ENCODE results near the gene INPP4A. TPM values are rescaled to one million over a fixed set of nuclear protein-coding genes. Genes with fewer than 3 reads are reported as not detected.

Gene INPP4A
- total RNA-seq, 4 donors from 2014 or later: 30.2 to 45.1 (median 37.8) TPM

DNA sequence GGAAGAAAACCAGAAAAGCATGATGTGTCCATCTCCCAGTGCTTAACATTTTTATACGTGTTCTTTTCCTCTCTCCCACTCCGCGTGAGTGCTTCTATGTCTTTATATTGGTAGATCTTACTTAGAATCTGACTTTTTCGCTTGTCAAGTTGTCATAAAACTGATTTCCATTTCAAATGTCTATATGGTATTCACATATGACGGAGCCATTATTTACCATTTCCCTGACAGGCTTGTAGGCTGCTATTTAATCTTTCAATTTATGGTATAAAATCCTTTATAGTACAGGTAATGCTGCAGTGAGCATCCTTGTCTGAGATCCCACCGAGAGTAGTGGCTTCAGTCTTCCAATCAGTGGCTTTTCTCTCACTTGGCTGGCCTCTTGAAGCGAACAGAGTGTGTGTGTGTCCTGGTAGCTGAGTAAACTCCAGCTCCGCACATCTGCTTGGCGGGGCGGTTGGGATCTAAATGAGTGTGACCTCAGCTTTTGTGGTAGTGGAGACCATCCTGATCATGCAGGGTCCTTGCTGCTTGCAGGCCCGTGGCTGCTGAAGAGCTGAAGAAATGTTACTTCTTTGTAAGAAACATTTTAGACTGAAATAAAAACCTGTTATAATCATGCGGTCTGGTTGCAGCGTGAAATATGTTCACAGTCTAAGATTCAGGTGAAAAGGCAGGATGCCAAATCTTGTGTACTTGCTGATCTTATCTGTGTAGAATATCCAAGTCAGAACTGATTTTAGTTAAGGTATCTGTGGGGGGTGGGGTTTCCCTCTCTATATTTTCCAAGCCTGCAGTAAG lies 40.2 kb downstream of the INPP4A start:
- no peak for ATAC-seq
- WGBS, 2 donors (ENCODE audit: low coverage in 1 of 2): 89 to 91% methylated on average over 6 to 11 of the region's 13 CpGs

DNA sequence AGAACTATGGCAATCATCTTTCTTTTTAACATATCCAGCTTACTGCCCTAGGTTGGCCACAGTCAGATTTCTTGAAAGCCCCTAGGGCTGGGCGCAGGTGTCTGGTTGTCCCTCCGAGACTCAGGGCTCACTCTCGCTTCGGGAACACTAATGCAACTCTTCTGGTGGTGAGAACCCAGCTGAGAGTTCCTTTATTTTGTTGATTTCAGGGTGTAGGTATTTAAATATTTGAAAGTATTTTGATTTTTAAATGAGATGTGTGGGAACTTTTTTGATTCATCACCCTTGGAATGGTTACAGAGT lies 40.7 kb downstream of the INPP4A start:
- Histone ChIP-seq H3K4me1 (peaks cover 0 to 93% (median 36%) of the 10 kb centered on the region in 3 donors), H3K9me3 (no peaks in the 10 kb centered on the region), H3K4me3 (no peak overlapping the region), H3K36me3 (no peaks in the 10 kb centered on the region), H3K27ac (no peak overlapping the region), H3K27me3 (no peaks in the 10 kb centered on the region)
- ATAC-seq: no peak
- 77 to 90% methylated on average over 4 of the region's 4 CpGs for WGBS, 2 donors (ENCODE audit: low coverage in 1 of 2)
- TF ChIP-seq, protein P1, sequence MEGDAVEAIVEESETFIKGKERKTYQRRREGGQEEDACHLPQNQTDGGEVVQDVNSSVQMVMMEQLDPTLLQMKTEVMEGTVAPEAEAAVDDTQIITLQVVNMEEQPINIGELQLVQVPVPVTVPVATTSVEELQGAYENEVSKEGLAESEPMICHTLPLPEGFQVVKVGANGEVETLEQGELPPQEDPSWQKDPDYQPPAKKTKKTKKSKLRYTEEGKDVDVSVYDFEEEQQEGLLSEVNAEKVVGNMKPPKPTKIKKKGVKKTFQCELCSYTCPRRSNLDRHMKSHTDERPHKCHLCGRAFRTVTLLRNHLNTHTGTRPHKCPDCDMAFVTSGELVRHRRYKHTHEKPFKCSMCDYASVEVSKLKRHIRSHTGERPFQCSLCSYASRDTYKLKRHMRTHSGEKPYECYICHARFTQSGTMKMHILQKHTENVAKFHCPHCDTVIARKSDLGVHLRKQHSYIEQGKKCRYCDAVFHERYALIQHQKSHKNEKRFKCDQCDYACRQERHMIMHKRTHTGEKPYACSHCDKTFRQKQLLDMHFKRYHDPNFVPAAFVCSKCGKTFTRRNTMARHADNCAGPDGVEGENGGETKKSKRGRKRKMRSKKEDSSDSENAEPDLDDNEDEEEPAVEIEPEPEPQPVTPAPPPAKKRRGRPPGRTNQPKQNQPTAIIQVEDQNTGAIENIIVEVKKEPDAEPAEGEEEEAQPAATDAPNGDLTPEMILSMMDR (IDR thresholded peaks at IDR 0.05): no peak
- TF ChIP-seq POLR2AphosphoS5 (IDR thresholded peaks at IDR 0.05): no peak
- TF ChIP-seq POLR2A (IDR thresholded peaks at IDR 0.05): no peak
- TF ChIP-seq EP300 (IDR thresholded peaks at IDR 0.05): no peak

More for the DNA sequence above, 40.2 kb downstream of the INPP4A start:
- Histone ChIP-seq H3K27ac (no peak overlapping the region), H3K9me3 (no peaks in the 10 kb centered on the region), H3K36me3 (no peaks in the 10 kb centered on the region), H3K4me3 (no peak overlapping the region), H3K27me3 (no peaks in the 10 kb centered on the region), H3K4me1 (peaks cover 3 to 93% (median 36%) of the 10 kb centered on the region in 3 donors)
- TF ChIP-seq POLR2A (IDR thresholded peaks at IDR 0.05) (no peak), POLR2AphosphoS5 (IDR thresholded peaks at IDR 0.05) (no peak), EP300 (IDR thresholded peaks at IDR 0.05) (no peak)
- TF ChIP-seq, protein P1 (IDR thresholded peaks at IDR 0.05): no peak

GRCh38 chr2:98486374-98486981 lies 41.8 kb downstream of the INPP4A start:
- WGBS, 2 donors (ENCODE audit: low coverage in 1 of 2): 96 to 100% methylated on average over 3 to 4 of the region's 5 CpGs
- no peak for ATAC-seq
- TF ChIP-seq POLR2A (IDR thresholded peaks at IDR 0.05) (no peak), POLR2AphosphoS5 (IDR thresholded peaks at IDR 0.05) (no peak), EP300 (IDR thresholded peaks at IDR 0.05) (no peak)
- TF ChIP-seq, protein P1 (IDR thresholded peaks at IDR 0.05): no peak
- Histone ChIP-seq H3K9me3 (no peaks in the 10 kb centered on the region), H3K27me3 (no peaks in the 10 kb centered on the region), H3K4me3 (no peak overlapping the region), H3K27ac (no peak overlapping the region), H3K4me1 (peaks cover 0 to 93% (median 40%) of the 10 kb centered on the region in 3 donors), H3K36me3 (no peaks in the 10 kb centered on the region)

GRCh38 chr2:98487101-98487805 lies 42.6 kb downstream of the INPP4A start:
- 90 to 92% methylated on average over 2 of the region's 2 CpGs for WGBS, 2 donors (ENCODE audit: low coverage in 1 of 2)
- no peak overlapping the region for H3K27ac ChIP-seq

GRCh38 chr2:98487806-98488189 lies 43.1 kb downstream of the INPP4A start:
- H3K4me1 ChIP-seq: peaks cover 0 to 94% (median 40%) of the 10 kb centered on the region in 3 donors
- H3K9me3 ChIP-seq: no peaks in the 10 kb centered on the region
- no peak for ATAC-seq
- no peaks in the 10 kb centered on the region for H3K36me3 ChIP-seq
- H3K27me3 ChIP-seq: no peaks in the 10 kb centered on the region
- no peak overlapping the region for H3K4me3 ChIP-seq
- no peak overlapping the region for H3K27ac ChIP-seq
- 78 to 79% methylated on average over 3 of the region's 3 CpGs for WGBS, 2 donors (ENCODE audit: low coverage in 1 of 2)
- TF ChIP-seq, protein P1 (IDR thresholded peaks at IDR 0.05): peak in 2 of 4 experiments; percentile 25 to 29
- TF ChIP-seq EP300 (IDR thresholded peaks at IDR 0.05): no peak

More at GRCh38 chr2:98487101-98487805, 42.6 kb downstream of the INPP4A start:
- Histone ChIP-seq H3K36me3 (no peaks in the 10 kb centered on the region), H3K4me1 (peaks cover 0 to 94% (median 40%) of the 10 kb centered on the region in 3 donors), H3K27me3 (no peaks in the 10 kb centered on the region), H3K9me3 (no peaks in the 10 kb centered on the region), H3K4me3 (no peak overlapping the region)
- ATAC-seq: no peak
- no peak for TF ChIP-seq POLR2AphosphoS5 (IDR thresholded peaks at IDR 0.05)
